Activated CD4-positive, alpha-beta T cell treated with anti-CD3 and anti-CD28 coated beads, Interleukin-10, Interleukin-2, amounts not matched to agents 100 ng/mL and 50 ng/mL, durations not matched to agents 16 hours and 8 hours (primary cell): ENCODE measurements around the gene UBE2R2.
"Not testable (repeated sequence)": the region's sequence is repeated elsewhere in the genome, so short reads cannot be mapped to it uniquely, and the experiment has no call there.

ENCODE experiments used
- DNase-seq: peaks from one replicate; pipeline ENCODE4 v3.0.0-alpha.2; 2020

UBE2R2 gene

GRCh38 chr9:33932078-33932807 lies 115.3 kb downstream of the UBE2R2 start:
- DNase-seq = no peak

- no peak for DNase-seq
Observed at GRCh38 chr9:33934188-33934878, 117.4 kb downstream of the UBE2R2 start.

- no peak for DNase-seq
Observed at GRCh38 chr9:33939924-33940874, 123.2 kb downstream of the UBE2R2 start.

- DNase-seq = no peak
Observed at GRCh38 chr9:33942471-33943083, 125.6 kb downstream of the UBE2R2 start.

- no peak for DNase-seq
Observed at GRCh38 chr9:33943389-33943788, 126.4 kb downstream of the UBE2R2 start.

GRCh38 chr9:33946779-33947535 lies 130.0 kb downstream of the UBE2R2 start:
- no peak for DNase-seq

- DNase-seq = no peak
Observed at GRCh38 chr9:33950371-33950770, 133.4 kb downstream of the UBE2R2 start.

GRCh38 chr9:33952066-33952465 lies 135.1 kb downstream of the UBE2R2 start:
- DNase-seq = no peak

GRCh38 chr9:33956544-33956943 lies 139.6 kb downstream of the UBE2R2 start:
- DNase-seq = no peak

GRCh38 chr9:33959725-33960124 lies 142.8 kb downstream of the UBE2R2 start:
- no peak for DNase-seq

- DNase-seq = not testable (repeated sequence)
Observed at GRCh38 chr9:33962468-33962867, 145.5 kb downstream of the UBE2R2 start.

- DNase-seq = no peak
Observed at GRCh38 chr9:33964086-33964768, 147.3 kb downstream of the UBE2R2 start.
